B cell (primary cell): ENCODE measurements around the gene ELFN1. TPM values are rescaled to one million over a fixed set of nuclear protein-coding genes. Genes with fewer than 3 reads are reported as not detected.

Source experiments
- ATAC-seq: fragments of 200-7000 bp; cut with Tn5 transposase; one replicate; pipeline ENCODE4 v1.10.0; 2021; ENCODE audit warnings: low read depth, mild to moderate bottlenecking, moderate number of reproducible peaks, moderate library complexity
- CTCF ChIA-PET: fragments of 350-600 bp; sonication (Branson Sonifier 250); formaldehyde crosslinking; loops from one replicate; lab custom pipeline; 2021; ENCODE audit warnings: antibody characterized with exemption, inconsistent platforms; lab: Charles Lee
- POLR2A ChIA-PET: fragments of 350-600 bp; sonication (Branson Sonifier 250); formaldehyde crosslinking; loops from one replicate; lab custom pipeline; 2021; ENCODE audit warnings: antibody characterized with exemption; lab: Charles Lee
- DNase-seq: peaks from one replicate; pipeline ENCODE4 v3.0.0; 2013
- H2AFZ ChIP-seq: 2 replicates; pipeline ENCODE4 v1.6.1; 2012; ENCODE audit warnings: mild to moderate bottlenecking, low read depth, low read length; ENCODE audit not compliant: insufficient read depth, poor library complexity, severe bottlenecking
- H3K27ac ChIP-seq, 2 donors: 1 replicate in 1 of 2; 2 replicates in 1 of 2; pipeline ENCODE4 v1.5.1; 2012 to 2013; ENCODE audit warnings: low read length in 2 of 2, mild to moderate bottlenecking in 2 of 2, moderate library complexity in 1 of 2
- H3K27me3 ChIP-seq, 4 experiments: fragments of 200-600 bp in 1 of 4; sonication (generic) in 1 of 4; replicated peaks in 1 of 4; 1 replicate in 2 of 4; 2 replicates in 2 of 4; pipeline versions ENCODE4 v1.6.1 to v1.7.0; 2013 to 2016; ENCODE audit warnings: low read length in 3 of 4, mild to moderate bottlenecking in 2 of 4, mixed read lengths in 1 of 4, moderate library complexity in 1 of 4; ENCODE audit not compliant: insufficient read depth in 4 of 4, control insufficient read depth in 3 of 4; ENCODE audit errors: control extremely low read depth in 1 of 4
- H3K36me3 ChIP-seq, 2 experiments: replicated peaks in 1 of 2; 1 replicate in 1 of 2; 2 replicates in 1 of 2; pipeline versions ENCODE4 v1.6.1 to v1.7.1; 2013; ENCODE audit warnings: low read length in 1 of 2; ENCODE audit not compliant: insufficient read depth in 2 of 2, control insufficient read depth in 1 of 2; ENCODE audit errors: control extremely low read depth in 1 of 2, extremely low read depth in 1 of 2
- H3K4me1 ChIP-seq, 2 donors: fragments of 200-600 bp in 1 of 2; sonication (generic) in 1 of 2; 1 replicate in 1 of 2; 2 replicates in 1 of 2; pipeline versions ENCODE4 v1.5.1 to v1.6.1; 2013 to 2017; ENCODE audit warnings: low read length in 2 of 2; ENCODE audit not compliant: control insufficient read depth in 2 of 2, insufficient read depth in 2 of 2
- H3K4me2 ChIP-seq: replicated peaks from 2 replicates; pipeline ENCODE3; 2012; ENCODE audit warnings: mild to moderate bottlenecking, low read depth, low read length; ENCODE audit not compliant: poor library complexity, severe bottlenecking
- H3K4me3 ChIP-seq, 5 experiments: fragments of 200-600 bp in 1 of 5; sonication (generic) in 1 of 5; 1 replicate in 3 of 5; 2 replicates in 2 of 5; pipeline versions ENCODE4 v1.5.1 to v1.7.0; 2011 to 2016; ENCODE audit warnings: low read length in 4 of 5, mild to moderate bottlenecking in 4 of 5, low read depth in 2 of 5, control low read depth in 1 of 5, moderate library complexity in 1 of 5; ENCODE audit not compliant: insufficient read depth in 1 of 5; ENCODE audit errors: control extremely low read depth in 1 of 5, extremely low read depth in 1 of 5
- H3K79me2 ChIP-seq: fragments of 200-600 bp; sonication (generic); one replicate; pipeline ENCODE4 v1.6.0; 2016; ENCODE audit warnings: low read length; ENCODE audit not compliant: control insufficient read depth, insufficient read depth
- H3K9ac ChIP-seq: fragments of 200-600 bp; sonication (generic); 2 replicates; pipeline ENCODE4 v1.6.1; 2017; ENCODE audit warnings: mild to moderate bottlenecking, low read length, moderate library complexity
- H3K9me3 ChIP-seq, 3 donors: one replicate each; pipeline versions ENCODE4 v1.6.1 to v1.7.1; 2013; ENCODE audit warnings: low read length in 2 of 3; ENCODE audit not compliant: control insufficient read depth in 2 of 3, insufficient read depth in 1 of 3; ENCODE audit errors: control extremely low read depth in 1 of 3
- H4K20me1 ChIP-seq: 2 replicates; pipeline ENCODE4 v1.6.0; 2012; ENCODE audit warnings: mild to moderate bottlenecking, low read length; ENCODE audit not compliant: insufficient read depth, control insufficient read depth, poor library complexity, severe bottlenecking
- H3K27ac Mint-ChIP-seq: one replicate; pipeline ENCODE4 v1.8.0; 2021; ENCODE audit warnings: mixed read lengths
- H3K27me3 Mint-ChIP-seq: one replicate; pipeline ENCODE4 v1.8.0; 2021; ENCODE audit warnings: mixed read lengths
- H3K4me1 Mint-ChIP-seq: one replicate; pipeline ENCODE4 v1.8.0; 2021; ENCODE audit warnings: mixed read lengths
- H3K4me3 Mint-ChIP-seq: one replicate; pipeline ENCODE4 v1.8.0; 2021; ENCODE audit warnings: mixed read lengths
- H3K9me3 Mint-ChIP-seq: one replicate; pipeline ENCODE4 v1.8.0; 2022; ENCODE audit warnings: mixed read lengths; ENCODE audit not compliant: insufficient read depth
- CTCF ChIP-seq: fragments of 200-600 bp; IDR thresholded peaks from one replicate; pipeline ENCODE4 v1.8.0; 2022; ENCODE audit warnings: antibody characterized with exemption, mild to moderate bottlenecking
- EZH2 ChIP-seq: IDR thresholded peaks from 2 replicates; pipeline ENCODE4 v1.6.1; 2012; ENCODE audit warnings: borderline replicate concordance, low read depth, mild to moderate bottlenecking, moderate library complexity, low read length; ENCODE audit not compliant: insufficient read depth, poor library complexity, severe bottlenecking
- WGBS: methylation state at CpG from one replicate; pipeline ENCODE4 v1.1.5; 2013; ENCODE audit warnings: missing lambda C conversion rate; ENCODE audit not compliant: insufficient coverage; 5-methylcytosine and 5-hydroxymethylcytosine counted together
- intact Hi-C: fragments of 100-400 bp; cut with micrococcal nuclease; formaldehyde crosslinking; loops from one replicate; pipeline ENCODE4 v1.10.0; 2022
- polyA plus RNA-seq: library from polyadenylated mRNA; depleted of rRNA; stranded (reverse); fragments of >200 nt; gene quantifications from 2 replicates; pipeline ENCODE4 v1.2.3, GENCODE V29; 2012
- total RNA-seq, 2 donors: library from RNA; stranded (reverse); fragments of 120-200 nt in 1 of 2; gene quantifications; 1 replicate in 1 of 2; 2 replicates in 1 of 2; pipeline versions ENCODE4 v1.2.3 to v1.2.4, GENCODE V29; 2013 to 2022

Gene ELFN1
- total and polyA plus RNA-seq, 2 donors (not counting 1 experiment from before 2014, with no cell fraction given), result 0.12 TPM; not detected in 1

- ATAC-seq (no peak), DNase-seq (no peak)
- Histone ChIP-seq H3K4me1 (no peaks in the 10 kb centered on the region), H3K9me3 (peaks cover 0 to 5% (median 2%) of the 10 kb centered on the region in 3 donors), H3K79me2 (no peaks in the 10 kb centered on the region), H3K9ac (no peak overlapping the region), H3K36me3 (no peaks in the 10 kb centered on the region), H3K4me3 (no peak overlapping the region), H3K27me3 (peaks cover 0 to 3% (median 0%) of the 10 kb centered on the region in 4 experiments), H3K27ac (no peak overlapping the region), H3K4me2 (no peak overlapping the region), H2AFZ (no peak overlapping the region), H4K20me1 (no peaks in the 10 kb centered on the region)
- no peak overlapping the region for H3K27ac Mint-ChIP-seq
- H3K9me3 Mint-ChIP-seq, result peaks cover 4% of the 10 kb centered on the region
- H3K27me3 Mint-ChIP-seq, result peaks cover 34% of the 10 kb centered on the region
- H3K4me3 Mint-ChIP-seq, result no peak overlapping the region
- TF ChIP-seq EZH2, result no peak
- no peak for TF ChIP-seq CTCF
- CTCF ChIA-PET, result no interaction called here
- POLR2A ChIA-PET, result no interaction called here
- intact Hi-C loops, result no loop called here
- H3K4me1 Mint-ChIP-seq, result no peaks in the 10 kb centered on the region
- WGBS, result 95% methylated on average over 1 of the region's 1 CpG
Measured at GRCh38 chr7:1690359-1690958, 20.4 kb downstream of the ELFN1 start.

GRCh38 chr7:1691096-1691495 is 21.0 kb downstream of the ELFN1 start:
- no peak for ATAC-seq
- H3K4me3 ChIP-seq, result no peak overlapping the region
- H3K79me2 ChIP-seq, result no peaks in the 10 kb centered on the region
- POLR2A ChIA-PET, result no interaction called here
- 94% methylated on average over 8 of the region's 8 CpGs for WGBS
- peaks cover 0 to 5% (median 0%) of the 10 kb centered on the region in 3 donors for H3K9me3 ChIP-seq
- H3K27ac ChIP-seq, result no peak overlapping the region
- Mint-ChIP-seq H3K4me3 (no peak overlapping the region), H3K27me3 (peaks cover 36% of the 10 kb centered on the region), H3K27ac (no peak overlapping the region), H3K4me1 (no peaks in the 10 kb centered on the region), H3K9me3 (peaks cover 4% of the 10 kb centered on the region)
- no peak overlapping the region for H2AFZ ChIP-seq
- CTCF ChIA-PET, result no interaction called here
- no peak overlapping the region for H3K9ac ChIP-seq
- intact Hi-C loops, result no loop called here
- no peak for DNase-seq
- H4K20me1 ChIP-seq, result no peaks in the 10 kb centered on the region
- H3K4me2 ChIP-seq, result no peak overlapping the region
- TF ChIP-seq CTCF, result no peak
- no peak for TF ChIP-seq EZH2
- H3K36me3 ChIP-seq, result no peaks in the 10 kb centered on the region
- no peaks in the 10 kb centered on the region for H3K4me1 ChIP-seq
- peaks cover 0 to 3% (median 0%) of the 10 kb centered on the region in 4 experiments for H3K27me3 ChIP-seq
